ENCODE results near the gene ROCK1.

DNA sequence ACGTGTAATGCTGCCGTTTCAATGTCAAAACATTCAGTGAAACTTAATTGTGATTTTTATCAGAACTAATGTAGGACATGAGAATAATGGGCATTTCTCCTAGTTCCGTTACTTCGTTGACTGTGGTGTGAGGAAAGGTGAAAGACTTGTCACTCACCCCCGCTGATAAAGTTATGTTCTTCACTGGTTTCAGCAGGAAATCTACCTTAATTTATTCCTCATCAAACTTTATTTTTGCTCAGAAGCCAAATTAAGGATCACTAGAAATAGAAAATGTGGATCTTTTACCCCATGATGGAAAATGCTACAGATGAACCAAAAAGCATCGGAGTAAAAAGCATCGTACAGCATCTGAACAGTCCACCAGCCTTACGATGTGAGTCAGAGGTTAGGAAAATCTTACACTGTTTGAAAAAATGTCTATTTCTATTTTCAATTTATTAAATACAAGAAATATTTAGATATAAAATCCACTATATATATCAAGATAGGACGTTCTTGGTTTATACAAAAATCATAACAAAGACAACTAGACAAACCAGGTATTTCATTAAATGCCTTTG, 1.0 kb upstream of the ROCK1 start:
- TF ChIP-seq POLR2A (IDR thresholded peaks at IDR 0.05): no peak
- TF ChIP-seq CTCF (IDR thresholded peaks at IDR 0.05): no peak
